Activated CD8-positive, alpha-beta memory T cell treated with anti-CD3 and anti-CD28 coated beads, Interleukin-2, amount 50 U/mL, for 4 hours (primary cell): Measurements from ENCODE around the gene STIM2.

Source experiments
- DNase-seq: peaks from one replicate; pipeline ENCODE4 v3.0.0-alpha.2; 2020

STIM2 gene

GRCh38 chr4:26837993-26838842 lies 22.4 kb upstream of the STIM2 start:
- no peak for DNase-seq

- no peak for DNase-seq
Observed at GRCh38 chr4:26839016-26839415, 21.6 kb upstream of the STIM2 start.

GRCh38 chr4:26839534-26839951 lies 21.1 kb upstream of the STIM2 start:
- DNase-seq: no peak

GRCh38 chr4:26840786-26841185 lies 19.9 kb upstream of the STIM2 start:
- DNase-seq: no peak

GRCh38 chr4:26842911-26843310 lies 17.7 kb upstream of the STIM2 start:
- no peak for DNase-seq

GRCh38 chr4:26850528-26850927 lies 10.1 kb upstream of the STIM2 start:
- DNase-seq: no peak

GRCh38 chr4:26851129-26851528 lies 9.5 kb upstream of the STIM2 start:
- DNase-seq: no peak

- no peak for DNase-seq
Observed at GRCh38 chr4:26854701-26855100, 5.9 kb upstream of the STIM2 start.

- DNase-seq: no peak
Observed at GRCh38 chr4:26856906-26857277, 3.7 kb upstream of the STIM2 start.

GRCh38 chr4:26857278-26858034 lies 3.2 kb upstream of the STIM2 start:
- peak; percentile 96 for DNase-seq

GRCh38 chr4:26858035-26858918 lies 2.4 kb upstream of the STIM2 start:
- DNase-seq: no peak

GRCh38 chr4:26858947-26859401 lies 1.7 kb upstream of the STIM2 start:
- DNase-seq: no peak

- DNase-seq: no peak
Observed at GRCh38 chr4:26859762-26860156, 882 bp upstream of the STIM2 start.

- peak; percentile 58 for DNase-seq
Observed at GRCh38 chr4:26860922-26861433, 337 bp downstream of the STIM2 start.

GRCh38 chr4:26861434-26862186 lies 969 bp downstream of the STIM2 start:
- peak; percentile 70 for DNase-seq

- DNase-seq: no peak
Observed at GRCh38 chr4:26862381-26862915, 1.8 kb downstream of the STIM2 start.

- no peak for DNase-seq
Observed at GRCh38 chr4:26863512-26863911, 2.9 kb downstream of the STIM2 start.

- no peak for DNase-seq
Observed at GRCh38 chr4:26864899-26865298, 4.3 kb downstream of the STIM2 start.

GRCh38 chr4:26866203-26866602 lies 5.6 kb downstream of the STIM2 start:
- no peak for DNase-seq

GRCh38 chr4:26866781-26867180 lies 6.1 kb downstream of the STIM2 start:
- DNase-seq: no peak

GRCh38 chr4:26867914-26868684 lies 7.5 kb downstream of the STIM2 start:
- DNase-seq: no peak
